H1 (cell line): ENCODE data around the gene ECSIT. TPM values are rescaled to one million over a fixed set of nuclear protein-coding genes. Genes with fewer than 3 reads are reported as not detected.

Experiments
- BACH1 ChIP-seq: IDR thresholded peaks from 2 replicates; pipeline ENCODE4 v1.6.1; 2012; ENCODE audit warnings: low read length, improper control_type of control experiment
- EP300 ChIP-seq, 2 experiments: IDR thresholded peaks; 1 replicate in 1 of 2; 2 replicates in 1 of 2; pipeline ENCODE4 v1.6.1; 2011 to 2012; ENCODE audit warnings: low read depth in 2 of 2, low read length in 2 of 2, mild to moderate bottlenecking in 2 of 2, borderline replicate concordance in 1 of 2, inconsistent platforms in 1 of 2, moderate library complexity in 1 of 2
- RAD21 ChIP-seq, 2 experiments: IDR thresholded peaks in 1 of 2; conservative IDR thresholded peaks in 1 of 2; 2 replicates each; pipeline ENCODE4 v1.6.1; 2011; ENCODE audit warnings: low read depth in 2 of 2, low read length in 2 of 2, improper control_type of control experiment in 1 of 2, inconsistent platforms in 1 of 2, mild to moderate bottlenecking in 1 of 2, moderate library complexity in 1 of 2
- SUZ12 ChIP-seq: fragments of 200-600 bp; sonication (generic); IDR thresholded peaks from 2 replicates; pipeline ENCODE4 v1.6.1; 2012; ENCODE audit warnings: mild to moderate bottlenecking, inconsistent platforms, low read length, moderate library complexity, mixed read lengths
- polyA plus RNA-seq, 7 experiments: library from polyadenylated mRNA; depleted of rRNA in 3 of 7; stranded (reverse) in 5 of 7; unstranded in 2 of 7; fragments of >200 nt in 5 of 7; fragments of 200-250 nt in 2 of 7; gene quantifications; 1 replicate in 5 of 7; 2 replicates in 1 of 7; 4 replicates in 1 of 7; pipeline versions ENCODE4 v1.2.1 to v1.2.3, GENCODE V29; 2011 to 2013; ENCODE audit warnings: missing spikeins in 2 of 7, mixed read lengths in 2 of 7
- total RNA-seq: library from RNA; stranded (reverse); fragmentation: NEBNext Ultra II Directional; extraction: Animal tissue kit (Norgen Biotek cat#: 25700); gene quantifications from 2 replicates; pipeline ENCODE4 v1.2.1, GENCODE V29; 2021

ECSIT gene
- total and polyA plus RNA-seq, 2 of the 8 experiments (the other 6 are each of a cell fraction or from before 2014, with no cell fraction given), result 55.7 to 74.1 TPM

DNA sequence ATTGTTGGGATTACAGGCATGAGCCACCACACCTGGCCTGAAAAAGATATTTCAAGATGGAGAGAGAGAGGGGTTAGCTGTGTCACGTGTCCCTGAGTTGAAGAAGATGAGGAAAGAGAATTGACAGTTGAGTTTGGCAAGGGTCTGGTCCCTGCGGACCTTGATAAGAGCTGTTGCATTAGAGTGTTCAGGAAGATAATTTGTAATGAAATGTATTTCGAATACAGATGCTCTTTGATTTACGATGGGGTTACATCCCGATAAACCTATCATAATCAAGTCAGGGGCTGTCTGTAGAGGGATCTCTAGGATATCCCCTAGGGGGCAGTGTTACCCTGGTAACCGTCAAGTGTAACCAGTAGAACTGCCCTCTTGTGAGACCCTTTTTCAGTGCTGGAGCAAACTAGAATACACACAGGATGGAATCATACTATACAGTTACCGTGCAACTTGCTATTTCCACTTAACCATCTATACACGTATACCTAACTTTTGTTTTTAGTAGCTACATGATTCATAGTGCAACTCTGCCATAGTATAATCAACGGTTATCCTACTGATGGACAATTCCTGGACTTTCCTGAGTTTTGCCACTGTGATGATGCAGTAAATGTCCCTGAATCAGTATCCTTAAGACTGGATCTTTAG is 31.6 kb upstream of the ECSIT start (continued):
- no peak for TF ChIP-seq EP300 (IDR thresholded peaks at IDR 0.05; ENCODE audit: borderline replicate concordance in 1 of 2, low read depth in 2 of 2, low read length in 2 of 2)
- no peak for TF ChIP-seq SUZ12
- TF ChIP-seq BACH1, result no peak
- peak; percentile 83 to 89 for TF ChIP-seq RAD21 (IDR thresholded peaks at IDR 0.05 in 1 of 2, conservative IDR thresholded peaks at IDR 0.05 in 1 of 2; ENCODE audit: low read depth in 2 of 2, low read length in 2 of 2)
